ENCODE measurements around the gene USHBP1. TPM values are rescaled to one million over a fixed set of nuclear protein-coding genes. Genes with fewer than 3 reads are reported as not detected.

The USHBP1 gene
- total and polyA plus RNA-seq, 10 of the 15 experiments (the other 5 are each of a cell fraction or from before 2014, with no cell fraction given): 0.05 to 0.96 (median 0.22) TPM; not detected in 2

DNA sequence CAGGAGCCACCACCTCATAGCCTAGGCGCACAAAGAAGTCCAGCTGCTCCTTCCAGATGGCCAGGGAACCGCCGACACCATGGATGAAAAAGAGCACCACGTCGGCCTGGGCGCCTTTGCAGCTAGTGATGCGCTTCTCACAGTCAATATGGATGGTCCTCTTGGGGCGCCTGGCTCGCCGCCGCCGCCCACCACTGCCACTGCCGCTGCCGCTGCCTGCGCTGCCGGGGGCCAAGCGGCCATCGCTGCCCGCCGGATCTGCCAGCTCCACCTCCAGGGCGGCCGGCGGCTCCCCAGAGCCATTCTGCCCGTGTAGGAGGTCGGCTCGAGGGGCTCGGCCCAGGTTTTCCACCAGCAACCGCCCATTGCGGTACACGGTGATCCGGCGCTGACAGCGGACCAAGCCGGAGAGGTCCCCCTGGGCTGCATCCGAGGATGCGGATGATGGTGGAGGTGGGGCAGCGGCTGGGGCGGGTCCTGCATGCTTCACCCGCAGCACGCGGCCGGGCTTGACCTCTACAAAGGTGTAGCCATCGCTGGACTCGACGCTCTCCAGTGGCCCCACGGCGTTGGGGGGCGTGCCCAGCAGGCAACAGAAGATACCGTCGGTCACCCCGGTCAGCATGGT is 36.6 kb upstream of the USHBP1 start:
- H2AFZ ChIP-seq (ENCODE audit: control insufficient read depth, low read depth, low read length): no peak overlapping the region
- no peaks in the 10 kb centered on the region for H3K27me3 ChIP-seq (replicated peaks in 1 of 2; ENCODE audit: control insufficient read depth in 2 of 2, insufficient read depth in 2 of 2, low read length in 1 of 2)
- intact Hi-C loops (cut with micrococcal nuclease; ENCODE audit: unreplicated experiment) (loop anchor here (10.0 kb wide), 1 partner anchor 406 kb away; no protein-coding TSS in a partner anchor), in situ Hi-C loops (cut with MboI) (no loop called here)
- H3K4me2 ChIP-seq (ENCODE audit: control insufficient read depth, insufficient read depth): no peak overlapping the region
- H3K9me3 ChIP-seq (replicated peaks; ENCODE audit: control insufficient read depth, insufficient read depth, low read length): no peaks in the 10 kb centered on the region; the same call in 2 of the 3 replicates
- BruUV-seq (replicated peaks): TSS peak; percentile 64
- H4K20me1 ChIP-seq (ENCODE audit: control insufficient read depth, insufficient read depth): no peaks in the 10 kb centered on the region
- H3K27ac ChIP-seq (ENCODE audit: control insufficient read depth, insufficient read depth): no peak overlapping the region
- FAIRE-seq (no peak), ATAC-seq (no peak), DNase-seq (ENCODE audit: low read depth, low spot score) (no peak)
- CTCF ChIA-PET: no interaction called here
- POLR2A ChIA-PET: interaction anchor here (0.6 kb wide), 1 partner anchor 103 kb away, joined by 3 read pairs; no protein-coding TSS in a partner anchor
- SMC1A ChIA-PET (ENCODE audit: uncharacterized antibody, unreplicated experiment): no interaction called here
- no peaks in the 10 kb centered on the region for H3K36me3 ChIP-seq (ENCODE audit: control insufficient read depth in 2 of 2, insufficient read depth in 2 of 2, low read length in 1 of 2)
- no peak overlapping the region for H3K4me3 ChIP-seq
- H3K9ac ChIP-seq (ENCODE audit: control insufficient read depth, insufficient read depth, low read length): no peak overlapping the region
- RAD21 ChIA-PET (ENCODE audit: unreplicated experiment): no interaction called here
- peaks cover 5% of the 10 kb centered on the region for H3K79me2 ChIP-seq (ENCODE audit: control insufficient read depth, insufficient read depth, low read length)
- H3K4me1 ChIP-seq (ENCODE audit: control insufficient read depth, insufficient read depth, low read length): peaks cover 16% of the 10 kb centered on the region
- WGBS (ENCODE audit: insufficient coverage, insufficient replicate concordance, low lambda C conversion rate, missing lambda C conversion rate): 98% methylated on average over 37 of the region's 51 CpGs
- TF ChIP-seq NRF1 (conservative IDR thresholded peaks at IDR 0.05; ENCODE audit: low read depth, low read length) (no peak), SKIL (IDR thresholded peaks at IDR 0.05; ENCODE audit: low read depth, poor library complexity, severe bottlenecking) (no peak), ZNF384 (IDR thresholded peaks at IDR 0.05; ENCODE audit: borderline replicate concordance, low read depth, low read length) (no peak), KAT2A (conservative IDR thresholded peaks at IDR 0.05; ENCODE audit: control insufficient read depth, low read depth, low read length) (no peak), BCL3 (IDR thresholded peaks at IDR 0.05; ENCODE audit: borderline replicate concordance, insufficient read depth, low read depth, low read length, poor library complexity, severe bottlenecking) (no peak), RCOR1 (conservative IDR thresholded peaks at IDR 0.05; ENCODE audit: low read depth, low read length) (no peak)
- TF ChIP-seq, protein P1, sequence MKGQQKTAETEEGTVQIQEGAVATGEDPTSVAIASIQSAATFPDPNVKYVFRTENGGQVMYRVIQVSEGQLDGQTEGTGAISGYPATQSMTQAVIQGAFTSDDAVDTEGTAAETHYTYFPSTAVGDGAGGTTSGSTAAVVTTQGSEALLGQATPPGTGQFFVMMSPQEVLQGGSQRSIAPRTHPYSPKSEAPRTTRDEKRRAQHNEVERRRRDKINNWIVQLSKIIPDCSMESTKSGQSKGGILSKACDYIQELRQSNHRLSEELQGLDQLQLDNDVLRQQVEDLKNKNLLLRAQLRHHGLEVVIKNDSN (IDR thresholded peaks at IDR 0.05; ENCODE audit: borderline replicate concordance, extremely low read length, insufficient read depth, low read depth, low read length): no peak
- TF ChIP-seq, protein P2, sequence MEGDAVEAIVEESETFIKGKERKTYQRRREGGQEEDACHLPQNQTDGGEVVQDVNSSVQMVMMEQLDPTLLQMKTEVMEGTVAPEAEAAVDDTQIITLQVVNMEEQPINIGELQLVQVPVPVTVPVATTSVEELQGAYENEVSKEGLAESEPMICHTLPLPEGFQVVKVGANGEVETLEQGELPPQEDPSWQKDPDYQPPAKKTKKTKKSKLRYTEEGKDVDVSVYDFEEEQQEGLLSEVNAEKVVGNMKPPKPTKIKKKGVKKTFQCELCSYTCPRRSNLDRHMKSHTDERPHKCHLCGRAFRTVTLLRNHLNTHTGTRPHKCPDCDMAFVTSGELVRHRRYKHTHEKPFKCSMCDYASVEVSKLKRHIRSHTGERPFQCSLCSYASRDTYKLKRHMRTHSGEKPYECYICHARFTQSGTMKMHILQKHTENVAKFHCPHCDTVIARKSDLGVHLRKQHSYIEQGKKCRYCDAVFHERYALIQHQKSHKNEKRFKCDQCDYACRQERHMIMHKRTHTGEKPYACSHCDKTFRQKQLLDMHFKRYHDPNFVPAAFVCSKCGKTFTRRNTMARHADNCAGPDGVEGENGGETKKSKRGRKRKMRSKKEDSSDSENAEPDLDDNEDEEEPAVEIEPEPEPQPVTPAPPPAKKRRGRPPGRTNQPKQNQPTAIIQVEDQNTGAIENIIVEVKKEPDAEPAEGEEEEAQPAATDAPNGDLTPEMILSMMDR (IDR thresholded peaks at IDR 0.05 in 2 of 3, conservative IDR thresholded peaks at IDR 0.05 in 1 of 3; ENCODE audit: control insufficient read depth in 2 of 3, extremely low read depth in 1 of 3, insufficient read depth in 1 of 3, low read depth in 3 of 3, low read length in 3 of 3): no peak
- TF ChIP-seq, protein P3, sequence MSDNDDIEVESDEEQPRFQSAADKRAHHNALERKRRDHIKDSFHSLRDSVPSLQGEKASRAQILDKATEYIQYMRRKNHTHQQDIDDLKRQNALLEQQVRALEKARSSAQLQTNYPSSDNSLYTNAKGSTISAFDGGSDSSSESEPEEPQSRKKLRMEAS (IDR thresholded peaks at IDR 0.05; ENCODE audit: low read depth, low read length): no peak
- TF ChIP-seq, protein P4, sequence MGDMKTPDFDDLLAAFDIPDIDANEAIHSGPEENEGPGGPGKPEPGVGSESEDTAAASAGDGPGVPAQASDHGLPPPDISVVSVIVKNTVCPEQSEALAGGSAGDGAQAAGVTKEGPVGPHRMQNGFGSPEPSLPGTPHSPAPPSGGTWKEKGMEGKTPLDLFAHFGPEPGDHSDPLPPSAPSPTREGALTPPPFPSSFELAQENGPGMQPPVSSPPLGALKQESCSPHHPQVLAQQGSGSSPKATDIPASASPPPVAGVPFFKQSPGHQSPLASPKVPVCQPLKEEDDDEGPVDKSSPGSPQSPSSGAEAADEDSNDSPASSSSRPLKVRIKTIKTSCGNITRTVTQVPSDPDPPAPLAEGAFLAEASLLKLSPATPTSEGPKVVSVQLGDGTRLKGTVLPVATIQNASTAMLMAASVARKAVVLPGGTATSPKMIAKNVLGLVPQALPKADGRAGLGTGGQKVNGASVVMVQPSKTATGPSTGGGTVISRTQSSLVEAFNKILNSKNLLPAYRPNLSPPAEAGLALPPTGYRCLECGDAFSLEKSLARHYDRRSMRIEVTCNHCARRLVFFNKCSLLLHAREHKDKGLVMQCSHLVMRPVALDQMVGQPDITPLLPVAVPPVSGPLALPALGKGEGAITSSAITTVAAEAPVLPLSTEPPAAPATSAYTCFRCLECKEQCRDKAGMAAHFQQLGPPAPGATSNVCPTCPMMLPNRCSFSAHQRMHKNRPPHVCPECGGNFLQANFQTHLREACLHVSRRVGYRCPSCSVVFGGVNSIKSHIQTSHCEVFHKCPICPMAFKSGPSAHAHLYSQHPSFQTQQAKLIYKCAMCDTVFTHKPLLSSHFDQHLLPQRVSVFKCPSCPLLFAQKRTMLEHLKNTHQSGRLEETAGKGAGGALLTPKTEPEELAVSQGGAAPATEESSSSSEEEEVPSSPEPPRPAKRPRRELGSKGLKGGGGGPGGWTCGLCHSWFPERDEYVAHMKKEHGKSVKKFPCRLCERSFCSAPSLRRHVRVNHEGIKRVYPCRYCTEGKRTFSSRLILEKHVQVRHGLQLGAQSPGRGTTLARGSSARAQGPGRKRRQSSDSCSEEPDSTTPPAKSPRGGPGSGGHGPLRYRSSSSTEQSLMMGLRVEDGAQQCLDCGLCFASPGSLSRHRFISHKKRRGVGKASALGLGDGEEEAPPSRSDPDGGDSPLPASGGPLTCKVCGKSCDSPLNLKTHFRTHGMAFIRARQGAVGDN (IDR thresholded peaks at IDR 0.05): no peak

Measured in GM12878 (cell line).